NOMO-1 treated with DMSO at 0.1 percent for 48 hours (cell line): Measurements from ENCODE around the gene CCDC136.

Experiments used
- DNase-seq: peaks from one replicate; lab custom pipeline; 2025; ENCODE audit not compliant: unreplicated experiment; lab: John Stamatoyannopoulos, UW

CCDC136 gene

DNA sequence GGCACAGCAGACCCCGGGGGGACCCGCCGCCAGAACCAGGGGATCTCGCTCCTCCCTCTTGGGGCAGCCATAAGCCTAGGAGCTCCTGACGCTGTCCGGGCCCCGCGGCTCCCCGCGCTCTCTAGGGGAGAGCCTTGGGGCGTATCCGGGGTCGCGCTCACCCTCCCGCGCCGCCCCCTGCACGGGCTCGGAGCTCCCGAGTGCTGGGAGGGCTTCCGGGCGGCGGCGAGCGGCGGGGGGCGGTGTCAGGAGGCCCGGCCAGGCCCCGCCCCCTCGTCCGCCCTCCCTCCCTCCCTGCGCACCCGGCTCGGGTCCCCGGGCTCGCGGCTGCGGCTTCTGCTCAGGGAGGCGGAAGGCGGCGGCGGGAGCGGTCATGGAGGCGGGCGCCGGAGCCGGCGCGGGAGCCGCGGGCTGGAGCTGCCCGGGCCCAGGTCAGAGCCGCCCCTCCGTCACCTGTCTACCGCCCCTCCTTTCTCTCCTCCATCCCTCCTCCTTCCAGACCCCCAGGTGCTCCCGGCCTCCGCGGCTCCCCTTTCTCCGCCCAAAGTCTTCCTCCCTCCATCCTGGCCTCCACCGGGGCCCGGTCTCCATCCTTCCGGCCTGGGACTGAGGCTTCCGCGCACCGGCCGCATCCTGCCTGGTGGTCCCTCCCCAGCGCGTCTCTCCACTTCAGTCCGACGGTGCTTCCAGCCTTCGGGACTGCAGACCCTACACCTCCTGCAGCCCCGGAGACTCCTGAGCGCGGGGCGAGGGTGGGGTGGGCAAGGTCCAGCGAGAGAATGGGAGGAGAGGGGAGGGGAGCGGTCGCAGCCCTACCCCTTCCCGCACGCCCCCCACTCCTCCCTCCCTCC is at the start of gene CCDC136:
CCDC136 (plus strand) TSS at position 848 of the 851 bp plus-strand sequence. CDS start 444 bp downstream, outside the sequence.
- peak; percentile 5 for DNase-seq

DNA sequence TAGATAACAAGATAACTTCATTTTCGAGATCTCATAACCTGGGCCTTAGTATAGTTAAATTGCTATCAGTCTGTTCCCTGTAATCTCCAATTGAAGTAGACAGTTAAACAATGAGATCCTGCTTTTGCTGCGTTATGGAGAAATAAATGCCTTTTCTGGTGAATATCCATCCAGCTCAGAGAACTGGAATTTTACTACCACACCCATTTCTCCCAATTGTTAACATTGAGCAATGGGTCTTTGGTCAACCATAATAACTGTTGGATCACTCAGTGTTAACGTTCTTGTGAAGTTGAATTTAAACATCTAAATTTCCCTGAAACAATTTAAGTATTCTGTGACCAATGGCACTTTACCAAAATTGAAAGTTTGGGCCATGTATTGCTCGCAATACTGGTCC is 49.6 kb upstream of the CCDC136 start:
- no peak for DNase-seq

DNA sequence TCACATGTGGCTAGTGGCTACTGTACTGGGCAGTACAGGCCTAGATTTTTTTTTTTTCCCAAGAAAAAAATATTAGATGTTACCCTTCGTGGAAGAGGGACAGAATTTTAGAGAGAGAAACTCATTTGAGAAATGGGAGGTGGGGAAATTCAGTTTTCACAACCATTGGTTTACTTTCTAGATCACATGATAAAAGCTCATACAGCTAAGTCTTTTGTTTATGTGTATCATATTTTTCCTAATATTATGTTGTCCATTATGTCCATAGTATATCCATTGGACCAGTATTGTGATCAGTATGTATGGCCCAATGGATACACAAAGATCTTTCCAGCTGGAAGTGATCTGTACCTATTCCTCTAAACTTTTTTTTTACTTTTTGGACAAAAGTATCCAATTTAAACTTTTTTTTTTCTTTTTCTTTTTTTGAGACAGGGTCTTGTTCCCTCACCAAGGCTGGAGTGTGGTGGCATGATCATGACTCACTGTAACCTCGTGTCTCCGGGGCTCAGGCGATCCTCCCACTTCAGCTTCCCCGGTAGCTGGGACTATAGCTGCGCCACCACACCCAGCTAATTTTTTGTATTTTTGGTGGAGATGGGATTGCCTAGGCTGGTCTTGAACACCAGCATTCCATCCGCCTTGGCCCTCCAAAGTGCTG is 48.5 kb upstream of the CCDC136 start:
- DNase-seq = no peak

DNA sequence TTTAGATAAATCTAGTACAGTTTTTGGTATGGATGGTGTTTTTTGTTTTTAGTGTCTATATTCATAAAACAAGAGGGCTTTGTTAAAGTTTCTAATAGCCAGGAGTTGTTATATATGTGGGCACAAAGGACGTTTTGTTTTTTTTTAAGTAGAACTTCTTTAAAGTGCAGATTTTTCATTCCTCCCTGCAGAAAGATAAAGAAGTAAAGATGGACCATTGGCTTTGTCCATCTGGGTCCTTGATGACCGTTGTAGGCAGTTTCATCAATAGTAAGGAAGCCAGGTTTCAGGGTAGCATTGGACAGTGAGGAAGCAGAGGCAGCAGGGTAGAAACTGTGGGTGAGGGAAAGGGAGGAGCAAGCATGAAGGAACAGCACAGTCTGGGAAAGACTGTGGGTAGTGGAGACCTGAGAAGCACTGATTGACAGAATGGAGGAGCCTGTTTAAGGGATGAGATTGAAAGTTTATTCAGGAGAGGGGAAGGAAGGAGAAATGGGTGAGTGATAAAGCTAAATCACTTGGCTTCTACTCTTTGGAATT is 47.3 kb upstream of the CCDC136 start:
- no peak for DNase-seq

DNA sequence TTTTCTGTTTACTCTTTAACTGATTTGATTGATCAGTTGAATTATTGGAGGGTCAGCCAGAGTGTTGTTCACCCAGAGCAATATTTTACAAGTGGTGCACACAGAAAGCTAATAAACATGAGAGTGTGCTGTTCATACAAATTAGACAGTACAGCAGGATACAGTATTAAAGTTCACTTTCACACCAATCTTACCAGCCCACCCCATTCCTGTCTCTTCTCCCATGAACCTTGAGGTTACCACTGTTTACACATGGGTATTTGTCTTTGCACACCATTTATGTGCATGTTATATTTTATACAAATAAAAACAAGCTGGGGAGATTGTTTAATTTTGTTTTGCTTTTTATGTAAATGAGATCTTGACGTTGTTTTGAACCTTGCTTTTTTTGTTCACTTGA is 46.1 kb upstream of the CCDC136 start:
- no peak for DNase-seq

DNA sequence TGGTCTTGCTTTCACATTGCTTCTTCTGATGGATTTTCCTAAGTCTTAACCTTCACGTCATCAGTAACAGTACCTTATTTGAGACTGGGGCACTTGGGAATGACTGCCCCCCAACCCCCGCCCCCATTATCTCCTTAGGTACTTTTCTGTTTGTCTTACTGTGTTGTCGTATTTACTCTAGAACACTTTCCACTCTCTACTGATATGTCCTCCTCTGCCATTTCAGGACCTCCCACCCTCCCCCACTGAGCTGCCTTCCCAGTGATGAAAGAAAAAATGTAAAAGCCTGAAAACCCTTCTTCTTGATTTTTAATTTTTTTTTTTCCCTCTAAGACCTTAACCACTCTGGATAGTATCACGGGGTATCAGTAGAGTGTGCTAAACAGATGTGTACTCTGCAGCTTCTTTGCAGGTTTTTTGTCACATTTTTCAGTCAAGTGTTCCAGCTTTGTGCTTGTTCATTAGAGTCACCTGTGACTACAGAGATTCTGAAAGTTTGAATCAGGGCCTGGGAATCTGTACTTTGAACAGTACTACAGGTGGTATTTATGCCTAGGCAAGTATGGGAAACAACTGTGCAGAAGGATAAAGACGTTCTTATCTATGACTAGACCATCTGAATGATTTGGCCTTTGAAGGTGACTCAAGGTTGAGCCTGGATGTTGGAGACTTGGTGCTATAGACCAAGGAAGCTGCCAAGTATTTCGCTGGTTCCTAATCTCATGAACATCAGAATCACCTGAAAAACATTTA is 44.3 kb upstream of the CCDC136 start:
- DNase-seq = no peak

DNA sequence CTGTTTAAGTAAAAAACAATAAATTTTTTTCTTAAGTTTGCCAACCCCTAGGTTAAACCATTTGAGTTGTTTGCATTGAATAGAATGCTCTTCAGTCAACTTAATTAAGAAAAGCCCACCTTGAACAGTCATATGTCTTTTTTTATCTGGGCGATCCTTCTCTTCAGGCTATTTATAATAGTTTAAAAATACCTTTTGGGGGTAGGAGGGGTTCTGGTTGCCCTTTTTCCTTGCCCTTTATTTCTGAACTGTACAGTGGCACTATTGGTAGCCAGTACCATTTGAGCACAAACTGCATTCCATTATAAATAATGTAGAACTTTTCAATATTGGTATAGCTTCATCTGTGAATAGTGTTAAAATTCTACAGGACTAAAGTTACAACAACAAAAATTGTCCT is 39.5 kb upstream of the CCDC136 start:
- no peak for DNase-seq

DNA sequence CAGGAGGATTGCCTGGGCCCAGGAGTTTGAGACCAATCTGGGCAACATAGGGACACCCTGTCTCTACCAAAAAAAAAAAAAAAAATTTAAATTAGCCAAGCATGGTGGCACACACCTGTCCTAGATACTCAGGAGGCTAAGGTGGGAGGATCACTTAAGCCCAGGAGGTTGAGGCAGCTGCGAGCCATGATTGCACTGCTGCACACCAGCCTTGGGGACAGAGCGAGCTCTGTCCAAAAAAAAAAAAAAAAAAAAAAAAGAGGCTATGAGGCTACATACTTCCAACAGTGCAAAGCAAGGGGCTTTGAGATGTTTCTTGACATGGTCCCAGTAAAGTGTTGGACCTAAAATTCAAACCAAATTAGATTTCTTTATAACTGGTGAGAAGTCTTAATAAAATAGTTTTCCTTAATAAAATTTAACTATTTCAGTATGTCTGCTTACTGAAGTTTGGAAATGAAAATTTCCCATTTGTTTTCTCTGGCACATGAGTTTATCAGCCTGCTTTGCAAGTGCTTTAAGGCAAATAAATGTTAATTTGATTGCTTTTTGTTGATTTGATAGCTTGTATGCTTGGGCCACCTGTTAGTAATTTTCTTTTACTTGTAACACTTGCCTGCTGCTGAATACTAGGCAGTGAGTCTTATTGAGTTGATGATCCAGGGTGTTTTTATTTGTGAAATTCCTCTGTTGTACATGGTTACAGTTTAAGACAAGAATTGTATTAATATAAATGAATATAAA is 36.5 kb upstream of the CCDC136 start:
- no peak for DNase-seq

DNA sequence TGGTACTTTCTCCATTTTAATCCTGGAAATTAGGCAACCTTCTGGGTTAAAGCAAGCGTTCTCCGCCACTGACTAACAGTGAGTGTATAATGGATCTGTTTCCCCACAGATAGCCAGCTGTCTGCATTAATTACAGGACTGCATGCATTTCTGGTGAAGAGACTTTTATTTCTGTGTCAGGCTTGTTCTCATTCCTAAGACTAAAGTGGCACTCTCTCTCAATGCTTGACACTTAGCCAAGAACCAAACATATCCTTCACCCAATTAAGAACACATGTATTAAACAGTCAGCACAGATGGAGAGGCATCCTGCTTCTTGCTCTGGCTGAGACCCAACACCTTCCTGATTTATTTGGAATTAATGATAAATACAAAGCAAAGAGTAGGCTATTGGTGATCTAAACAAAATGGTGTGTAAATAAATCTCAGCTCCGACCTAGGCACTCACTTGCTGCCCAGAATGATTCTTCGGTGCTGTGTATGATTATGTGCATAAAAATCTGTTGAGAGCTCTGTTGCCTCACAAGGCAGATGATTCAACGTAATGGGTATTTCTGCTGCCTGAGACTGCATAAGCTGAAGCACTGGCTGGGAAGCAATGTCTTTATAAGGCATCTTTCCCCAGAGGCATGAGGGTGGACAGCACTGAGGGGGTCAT is 35.8 kb upstream of the CCDC136 start:
- DNase-seq = no peak

DNA sequence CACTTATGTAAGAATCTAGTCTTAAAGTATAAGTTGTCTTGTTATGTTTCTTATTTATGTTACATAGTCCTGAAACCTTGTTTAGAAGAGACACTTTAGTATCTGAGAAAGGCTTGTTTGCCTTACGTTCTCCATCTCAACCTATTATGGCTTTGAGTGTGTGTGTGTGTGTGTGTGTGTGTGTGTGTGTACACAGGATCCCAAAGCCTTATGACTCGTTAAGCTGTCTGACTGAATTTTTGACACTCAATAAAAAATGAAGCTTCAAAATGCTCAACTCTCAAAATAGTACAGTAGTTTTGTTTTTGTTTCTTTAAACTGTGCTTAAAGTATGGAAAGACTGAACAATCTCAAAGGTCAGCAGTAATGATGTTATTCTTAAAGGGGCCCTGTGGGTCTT is 34.6 kb upstream of the CCDC136 start:
- no peak for DNase-seq

DNA sequence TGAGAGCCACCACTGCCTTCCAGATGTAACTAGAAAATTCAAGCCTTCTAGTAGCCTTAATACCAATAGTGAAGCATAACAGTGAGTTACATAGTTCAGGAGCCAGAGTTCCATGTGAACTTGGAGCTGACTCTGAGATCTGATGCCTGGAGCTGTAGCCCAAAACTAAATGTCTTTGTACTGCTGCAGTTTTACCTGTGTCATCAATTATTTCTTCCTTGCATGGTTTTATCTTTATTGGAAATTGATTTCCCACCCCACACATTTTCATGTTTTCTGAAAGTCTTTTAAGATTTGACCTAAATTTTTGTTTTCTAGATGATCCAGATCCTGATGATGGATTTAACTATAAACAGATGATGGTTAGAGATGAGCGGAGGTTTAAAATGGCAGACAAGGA is 33.2 kb upstream of the CCDC136 start:
- DNase-seq = no peak

DNA sequence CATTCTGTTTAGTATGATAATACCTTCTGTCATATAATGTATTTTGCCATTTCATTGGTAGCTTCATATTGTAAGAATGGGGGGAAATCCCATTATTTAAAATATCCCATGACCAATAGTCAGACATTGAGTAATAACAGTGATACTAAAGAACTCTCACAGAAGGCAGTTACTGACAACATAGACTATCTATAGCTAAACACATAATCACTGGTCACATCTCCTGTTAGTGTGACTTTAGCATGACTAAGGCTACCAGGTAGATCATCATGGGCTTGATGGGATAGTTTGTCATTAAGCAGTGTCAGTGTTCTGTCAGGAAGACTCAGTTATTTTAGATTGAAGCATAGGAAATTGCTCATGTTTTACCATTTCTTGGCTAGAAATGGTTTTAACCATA is 32.5 kb upstream of the CCDC136 start:
- no peak for DNase-seq

DNA sequence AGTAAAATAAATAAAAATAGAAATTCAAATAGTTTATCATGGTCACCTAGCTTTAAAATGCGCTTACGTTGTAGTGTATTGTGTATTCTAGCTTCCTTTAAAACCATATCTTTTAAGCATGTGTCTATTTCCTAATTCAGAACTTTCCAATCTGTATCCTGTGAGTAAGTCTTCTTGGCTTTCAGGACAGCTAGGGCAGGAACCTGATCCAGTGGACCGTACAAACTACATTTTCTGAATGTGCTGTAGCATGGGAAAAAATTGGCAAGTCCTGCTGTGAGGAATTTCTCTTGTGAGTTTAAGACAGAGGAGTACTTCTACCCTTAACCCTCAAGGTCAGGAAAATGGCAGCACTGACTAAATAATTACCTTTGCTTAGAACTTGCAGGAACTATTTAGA is 28.2 kb upstream of the CCDC136 start:
- DNase-seq = no peak

DNA sequence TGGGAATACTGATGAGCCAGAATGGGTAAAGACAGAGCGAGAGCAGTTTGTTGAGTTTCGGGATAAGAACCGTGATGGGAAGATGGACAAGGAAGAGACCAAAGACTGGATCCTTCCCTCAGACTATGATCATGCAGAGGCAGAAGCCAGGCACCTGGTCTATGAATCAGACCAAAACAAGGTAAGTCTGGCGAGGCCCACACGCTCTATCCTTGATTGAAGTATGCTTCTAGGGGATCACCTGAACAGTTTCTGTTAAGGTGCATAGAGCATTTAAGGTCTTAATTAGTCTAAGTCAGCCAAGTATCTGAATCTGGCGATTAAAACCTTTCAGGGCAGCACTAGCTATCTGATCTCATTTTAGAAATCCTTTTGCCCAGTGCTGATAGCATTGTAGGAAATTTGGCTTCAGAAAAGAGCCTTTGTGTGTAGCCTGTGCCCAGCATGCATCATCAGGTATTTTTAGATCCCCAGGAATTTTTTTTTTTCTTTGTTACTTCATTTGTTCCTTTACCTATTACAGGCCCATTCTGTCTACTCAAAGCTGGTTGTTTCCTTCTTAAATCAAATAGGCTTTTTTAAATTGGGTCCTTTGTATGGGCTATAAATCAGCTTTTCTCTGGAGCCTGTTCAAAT is 24.2 kb upstream of the CCDC136 start:
- DNase-seq = no peak

DNA sequence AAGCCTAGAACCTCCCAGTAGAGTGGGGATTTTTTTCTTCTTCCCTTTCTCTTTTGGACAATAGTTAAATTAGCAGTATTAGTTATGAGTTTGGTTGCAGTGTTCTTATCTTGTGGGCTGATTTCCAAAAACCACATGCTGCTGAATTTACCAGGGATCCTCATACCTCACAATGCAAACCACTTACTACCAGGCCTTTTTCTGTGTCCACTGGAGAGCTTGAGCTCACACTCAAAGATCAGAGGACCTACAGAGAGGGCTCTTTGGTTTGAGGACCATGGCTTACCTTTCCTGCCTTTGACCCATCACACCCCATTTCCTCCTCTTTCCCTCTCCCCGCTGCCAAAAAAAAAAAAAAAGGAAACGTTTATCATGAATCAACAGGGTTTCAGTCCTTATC is 21.5 kb upstream of the CCDC136 start:
- no peak for DNase-seq

DNA sequence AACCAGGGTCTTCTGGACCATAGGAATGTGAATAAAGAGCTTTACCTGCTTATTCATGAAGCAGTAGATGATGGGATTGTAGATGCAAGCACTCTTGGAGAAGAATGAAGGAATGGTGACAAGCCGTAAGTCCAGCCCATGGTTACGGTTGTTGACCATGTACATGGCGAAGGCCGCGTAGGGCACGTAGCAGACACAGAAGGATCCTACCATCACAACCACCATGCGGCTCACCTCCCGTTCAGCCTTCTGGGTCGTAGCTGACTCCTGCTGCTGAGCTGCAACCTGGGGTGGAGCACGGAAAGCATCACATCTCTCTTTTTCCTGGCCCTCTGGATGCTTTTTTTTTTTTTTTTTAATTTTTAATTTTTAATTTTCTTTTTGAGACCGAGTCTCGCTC is 18.2 kb upstream of the CCDC136 start:
- DNase-seq = no peak

DNA sequence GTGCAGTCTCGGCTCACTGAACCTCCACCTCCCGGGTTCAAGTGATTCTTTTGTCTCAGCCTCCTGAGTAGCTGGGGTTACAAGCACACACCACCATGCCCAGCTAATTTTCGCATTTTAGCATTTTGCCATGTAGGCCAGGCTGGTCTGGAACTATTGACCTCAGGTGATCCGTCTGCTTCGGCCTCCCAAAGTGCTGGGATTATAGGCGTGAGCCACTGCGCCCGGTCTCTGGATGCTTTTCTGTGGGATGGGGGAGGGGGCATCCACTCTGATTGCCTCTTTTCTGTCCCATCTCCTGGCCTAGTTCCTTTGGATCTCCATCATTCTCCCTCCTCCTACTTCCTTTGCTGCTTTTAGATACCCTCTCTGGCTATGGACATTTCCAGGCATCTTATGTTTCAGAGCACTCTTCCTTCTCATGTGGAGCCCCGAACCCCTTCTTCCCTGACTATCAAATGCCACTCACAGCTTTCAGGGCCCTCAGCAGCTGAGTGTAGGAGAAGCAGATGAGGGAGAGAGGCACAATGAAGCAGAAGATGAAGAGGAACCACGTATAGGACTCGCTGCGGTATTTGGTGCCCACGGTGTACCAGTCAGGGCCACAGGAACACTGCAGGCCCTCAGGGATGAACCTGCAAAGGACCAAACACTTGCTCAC is 17.6 kb upstream of the CCDC136 start:
- DNase-seq = no peak

DNA sequence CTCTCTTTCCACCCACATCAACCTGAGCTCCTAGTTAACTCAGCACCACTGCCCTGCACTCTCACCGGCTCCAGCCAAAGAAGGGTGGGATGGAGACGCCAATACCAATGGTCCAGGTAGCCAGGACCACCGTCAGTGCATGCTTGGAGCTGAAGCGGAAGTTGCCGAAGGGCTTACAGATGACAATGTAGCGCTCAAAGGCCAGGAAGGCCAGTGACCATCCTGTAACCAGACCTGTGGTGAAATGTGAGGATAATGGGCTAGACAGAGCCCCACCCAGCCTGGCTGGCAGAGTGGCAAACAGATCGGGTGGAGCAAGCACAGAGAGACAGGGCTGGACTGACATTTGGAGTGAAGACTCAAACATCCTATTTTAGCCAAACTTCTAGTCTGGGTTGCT is 16.8 kb upstream of the CCDC136 start:
- DNase-seq = no peak

DNA sequence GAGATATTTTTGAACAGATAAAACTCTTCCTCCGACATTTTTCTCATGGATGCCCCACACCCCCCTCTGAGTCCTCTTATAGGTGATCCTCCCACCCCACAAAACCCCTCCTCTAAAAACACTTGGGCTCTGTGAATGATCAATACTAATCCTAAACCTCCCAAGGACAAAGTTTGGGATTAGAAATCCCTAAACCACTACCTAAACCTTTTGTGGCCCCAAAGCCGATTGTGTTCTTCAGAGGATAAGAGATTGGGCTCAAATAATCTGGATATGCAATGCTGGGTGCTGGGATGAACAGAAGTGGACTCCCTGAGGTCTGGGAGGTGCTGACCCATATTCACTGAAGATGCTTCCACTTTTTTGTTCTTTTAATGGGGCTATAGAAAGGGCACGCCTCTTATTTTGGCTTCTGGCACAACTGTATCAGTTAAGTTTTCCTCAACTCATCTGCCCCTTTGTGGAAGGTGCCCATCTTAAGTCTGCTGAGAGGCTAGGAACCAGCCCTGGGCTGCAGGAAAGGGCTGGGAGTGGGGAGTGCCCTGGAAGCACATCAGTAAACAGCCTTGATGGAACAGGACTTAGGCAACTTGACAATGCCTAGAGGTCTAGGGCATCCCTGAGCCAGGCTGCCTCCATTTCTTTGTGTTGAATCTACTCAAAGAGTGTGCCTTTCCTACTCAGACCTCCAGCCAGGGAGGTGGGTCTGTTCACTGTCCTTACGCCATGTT is 15.9 kb upstream of the CCDC136 start, which contains the start of gene OPN1SW:
OPN1SW (minus strand) TSS at position 51 of the 731 bp plus-strand sequence; CDS start at position 38, 13 bp downstream.
- DNase-seq = no peak
